M059J (cell line): ENCODE data around the gene RNF144A. TPM values are rescaled to one million over a fixed set of nuclear protein-coding genes. Genes with fewer than 3 reads are reported as not detected.
A peak's percentile ranks its signal among the peaks of the same experiment; 100 is the strongest.

Source experiments
- DNase-seq: peaks from one replicate; pipeline ENCODE4 v3.0.0-alpha.2; 2012; ENCODE audit warnings: low read depth
- total RNA-seq: library from RNA; depleted of rRNA; stranded (reverse); fragments of >200 nt; shearing (Covaris generic); gene quantifications from 2 replicates; pipeline ENCODE4 v1.2.3, GENCODE V29; 2014

RNF144A gene
- total RNA-seq, 1 experiment from 2014 or later, result 3.5 TPM

DNA sequence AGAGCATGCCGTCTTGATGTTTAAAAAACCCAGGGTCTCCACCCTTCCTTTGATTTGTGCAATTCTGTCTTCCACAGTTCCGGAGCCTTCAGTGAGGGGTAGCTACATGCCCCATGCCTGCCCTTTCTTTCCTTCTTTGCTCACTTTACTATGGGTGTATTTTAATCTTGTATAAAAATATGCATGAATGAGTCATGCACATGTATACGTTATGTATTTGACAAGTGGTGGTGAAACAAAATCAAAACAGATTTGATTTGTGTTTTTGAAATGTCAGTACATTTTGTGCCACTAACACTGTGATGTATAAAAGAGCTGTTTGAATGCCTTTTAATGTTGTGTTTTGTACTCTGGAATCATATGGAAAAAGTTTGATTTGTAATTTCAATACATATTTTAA is 126.5 kb downstream of the RNF144A start:
- no peak for DNase-seq

DNA sequence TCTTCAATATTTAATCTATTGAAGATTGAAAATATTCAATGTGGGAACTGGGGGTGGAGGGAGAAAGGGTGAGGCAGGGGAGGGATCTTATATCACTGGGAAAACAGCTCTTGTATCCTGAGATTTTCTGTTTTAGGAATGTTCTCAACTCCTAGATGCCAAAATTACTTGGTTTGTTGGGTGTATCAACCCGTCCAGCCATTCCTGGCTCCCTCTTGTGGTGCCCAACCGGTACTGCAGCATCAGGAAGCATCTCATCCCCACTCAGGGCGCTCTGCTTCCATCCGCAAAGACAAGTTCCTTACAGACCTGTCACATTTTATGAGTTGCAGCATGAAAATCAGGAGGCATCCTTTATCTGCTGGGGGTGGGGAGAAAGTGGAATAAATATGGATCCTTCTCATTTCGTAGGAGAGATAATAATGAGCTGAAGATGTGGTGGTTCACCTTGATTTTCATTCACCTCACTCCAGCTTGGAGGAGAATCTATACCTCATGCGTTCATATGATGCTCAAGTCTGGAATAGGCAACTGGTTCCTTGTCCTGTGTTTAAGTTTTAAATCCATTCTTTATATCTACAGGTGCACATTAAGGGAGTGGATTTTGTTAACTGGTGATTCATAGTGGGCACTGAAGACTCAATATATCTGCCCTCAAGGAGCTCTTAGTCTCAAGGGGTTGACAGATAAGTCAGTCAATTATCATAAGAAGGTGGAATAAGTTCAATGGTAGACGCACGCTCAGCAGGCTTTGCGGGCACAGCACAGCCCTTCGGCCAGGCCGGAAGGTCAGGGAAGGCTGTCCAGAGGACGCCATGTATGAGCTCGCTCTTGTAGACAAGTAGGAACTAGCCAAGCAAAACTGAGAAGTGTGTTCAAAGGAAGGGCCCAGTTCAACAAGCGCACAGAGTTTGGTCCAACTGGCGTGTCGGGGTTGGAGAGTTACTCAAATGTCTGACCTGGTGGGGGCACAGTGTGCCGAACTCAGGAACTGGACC is 127.3 kb downstream of the RNF144A start:
- peak; percentile 42 for DNase-seq

DNA sequence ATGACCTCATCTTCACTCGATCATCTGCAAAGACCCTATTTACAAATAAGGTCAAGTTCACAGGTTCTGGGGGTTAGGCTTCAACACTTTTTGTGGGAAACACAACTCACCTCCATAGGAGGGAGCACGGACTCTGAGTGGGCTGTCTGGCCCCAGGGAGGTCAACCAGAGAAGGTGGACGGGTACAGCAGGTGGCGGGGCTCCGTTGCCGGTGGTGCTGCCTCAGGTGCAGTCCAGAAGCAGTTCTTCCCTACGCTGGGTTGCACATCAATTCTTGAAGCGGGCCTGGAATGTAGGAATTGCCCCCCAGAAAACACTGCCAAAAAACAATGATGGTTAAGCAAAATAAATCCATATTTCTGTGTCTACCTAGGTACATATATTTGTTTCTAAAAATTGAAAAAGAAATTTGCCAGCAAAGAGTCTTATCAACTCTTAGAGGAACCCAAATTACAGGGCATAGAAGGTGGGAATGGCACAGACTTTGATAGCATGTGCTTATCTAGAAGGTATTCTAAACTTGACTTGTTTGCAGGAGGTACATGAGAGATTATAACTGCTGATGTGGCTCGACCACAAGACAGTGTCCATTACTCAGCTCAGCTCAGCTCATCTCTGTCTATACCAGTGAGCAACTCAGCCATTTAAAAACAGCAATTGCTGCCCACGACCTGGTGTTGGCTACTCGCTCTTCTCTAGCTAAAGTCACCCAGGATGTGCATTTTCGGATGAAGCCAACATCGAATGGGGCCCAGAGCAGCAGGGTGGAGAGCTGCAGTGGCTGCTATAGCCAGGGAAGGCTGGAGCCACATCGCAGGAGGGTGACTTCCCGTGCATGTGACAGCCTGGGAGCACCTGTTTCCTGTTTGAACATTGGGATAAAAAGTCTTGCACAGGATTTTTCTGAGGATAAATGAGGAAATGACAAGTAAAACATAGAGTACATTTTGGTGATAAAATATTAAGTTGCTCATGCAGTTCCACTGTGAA is 128.7 kb downstream of the RNF144A start:
- DNase-seq, result no peak

DNA sequence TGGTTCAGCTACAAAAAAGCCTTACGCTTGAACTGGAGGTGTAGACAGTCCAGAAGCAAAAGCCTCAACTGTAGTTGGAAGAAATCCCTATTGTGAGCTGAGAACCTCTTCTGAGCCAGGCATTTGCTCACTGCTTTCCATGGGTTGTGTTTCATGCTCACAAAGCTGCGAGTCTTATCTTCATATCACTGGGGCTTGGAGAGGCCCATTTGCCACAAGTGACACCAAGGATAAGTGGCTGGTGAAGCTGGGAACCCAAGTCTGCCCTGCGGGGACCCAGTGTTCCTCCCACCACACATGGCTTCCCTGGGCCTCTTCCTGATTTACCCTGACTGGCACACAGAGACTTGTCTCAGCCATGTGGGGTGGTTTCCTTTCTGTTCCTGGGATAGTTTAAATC is 130.4 kb downstream of the RNF144A start:
- no peak for DNase-seq

DNA sequence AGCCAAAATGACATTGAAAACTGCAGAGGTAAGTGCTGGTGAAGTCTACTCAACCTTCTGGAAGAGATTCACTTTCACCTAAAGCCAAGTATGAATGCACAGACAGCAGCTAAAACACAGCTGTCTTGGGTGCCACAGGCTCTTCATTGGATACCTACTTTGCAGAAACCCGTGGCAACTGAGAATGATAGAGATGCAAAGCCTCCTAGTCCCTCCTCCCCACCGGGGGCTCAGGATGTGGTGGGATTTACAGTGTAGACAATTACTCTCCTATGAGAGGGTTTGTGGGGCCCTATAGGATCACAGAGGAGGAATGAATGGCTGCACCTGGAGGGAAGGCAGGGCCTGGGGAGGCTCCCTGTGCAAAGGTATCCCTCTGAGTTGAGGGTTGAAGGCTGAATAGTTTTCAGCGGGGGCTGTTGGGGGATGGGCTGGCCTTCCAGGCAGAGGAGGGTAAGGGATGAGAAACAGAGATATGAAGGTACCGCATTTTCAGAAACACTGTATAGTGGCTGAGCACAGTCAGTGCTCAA is 131.6 kb downstream of the RNF144A start:
- DNase-seq, result no peak

DNA sequence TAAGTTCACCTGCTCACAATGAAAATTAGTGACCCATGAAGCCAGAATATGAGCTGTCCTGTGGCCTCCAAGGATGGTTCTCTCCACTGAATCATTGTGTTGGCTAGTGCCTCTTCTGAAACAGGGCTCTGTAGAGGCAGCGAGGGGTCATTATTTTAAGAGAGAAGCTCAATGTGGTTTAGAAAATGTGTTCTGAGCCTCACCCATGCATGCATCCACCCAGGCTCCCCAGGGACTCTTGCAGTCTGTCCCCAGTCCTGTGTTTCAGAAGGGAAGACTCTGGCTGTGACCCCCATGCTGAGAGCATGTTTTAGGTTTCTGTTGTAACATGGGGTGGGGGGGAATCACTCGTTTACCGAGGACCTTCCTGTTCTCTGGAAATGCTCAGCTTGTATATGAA is 135.2 kb downstream of the RNF144A start:
- no peak for DNase-seq

DNA sequence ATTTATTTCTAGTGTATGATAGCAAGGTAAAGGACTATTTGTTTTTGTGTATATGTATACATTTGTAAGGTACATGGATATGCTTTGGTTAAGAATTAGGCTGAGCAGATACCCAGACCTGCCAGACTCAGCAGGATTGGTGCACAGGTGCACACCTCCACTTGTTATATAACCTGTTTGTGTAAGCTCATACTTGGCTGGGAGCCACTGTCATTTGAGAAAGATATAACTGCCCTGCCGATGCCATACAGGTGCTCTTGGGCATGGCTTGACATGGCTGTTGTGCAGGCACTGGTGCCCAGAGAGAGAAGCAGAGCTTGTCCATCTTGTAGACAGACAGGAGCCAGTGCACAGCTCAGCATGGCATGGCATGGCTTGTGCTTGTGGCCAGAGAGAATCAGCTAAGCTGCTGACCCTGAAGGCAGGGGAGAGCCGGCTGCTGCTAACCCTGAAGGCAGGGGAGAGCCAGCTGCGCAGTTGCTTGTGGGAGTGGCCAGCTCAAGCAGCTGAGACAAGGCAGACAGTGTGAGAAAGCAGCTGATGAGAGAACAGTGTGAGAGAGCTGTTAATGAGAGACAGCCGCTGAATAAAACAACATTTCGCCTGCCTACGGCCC is 136.5 kb downstream of the RNF144A start:
- no peak for DNase-seq

DNA sequence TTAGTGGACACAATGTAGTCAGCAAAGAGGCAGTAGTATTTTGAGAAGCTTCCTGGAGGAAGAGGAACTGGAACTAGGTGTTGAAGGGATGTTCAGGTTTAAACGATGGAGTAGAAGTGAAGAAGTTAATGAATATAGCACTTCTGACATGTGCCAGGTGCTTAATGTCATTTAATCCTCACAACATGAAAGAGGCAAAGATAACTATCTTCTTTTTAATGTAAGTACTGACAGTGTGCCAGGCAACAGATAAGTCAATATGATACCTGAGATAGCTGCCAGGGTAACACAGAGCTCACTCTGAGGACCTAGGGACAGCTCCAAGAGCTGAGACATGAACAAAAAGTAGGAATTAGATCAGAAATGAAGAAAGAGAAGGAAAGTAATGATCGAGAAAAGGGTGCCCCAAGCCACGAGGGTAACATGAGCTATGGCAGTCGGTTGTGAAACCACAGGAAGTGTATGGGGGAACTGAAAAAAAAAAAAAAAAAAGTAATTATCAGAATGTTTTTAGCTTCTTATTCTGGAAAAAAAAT is 140.7 kb downstream of the RNF144A start:
- DNase-seq, result no peak

DNA sequence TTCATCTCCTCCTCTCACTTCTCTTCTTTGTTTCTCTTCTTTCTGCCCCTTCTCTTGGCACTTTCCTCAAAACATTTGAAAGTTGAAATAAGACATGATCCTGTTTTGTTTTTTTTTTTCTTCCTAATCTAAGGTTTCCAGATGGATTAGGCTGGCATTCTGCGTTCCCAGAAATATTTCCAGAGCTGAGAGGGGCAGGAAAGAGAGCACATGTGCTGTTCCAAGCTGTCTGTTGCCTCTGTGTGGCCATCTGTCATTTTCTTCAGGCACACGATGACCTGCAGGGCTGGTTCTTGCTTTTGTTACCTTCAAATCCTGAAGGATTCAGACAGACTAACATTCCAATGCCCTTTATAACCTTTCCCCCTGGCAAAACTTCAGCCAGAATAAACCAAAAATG is 142.9 kb downstream of the RNF144A start:
- no peak for DNase-seq

DNA sequence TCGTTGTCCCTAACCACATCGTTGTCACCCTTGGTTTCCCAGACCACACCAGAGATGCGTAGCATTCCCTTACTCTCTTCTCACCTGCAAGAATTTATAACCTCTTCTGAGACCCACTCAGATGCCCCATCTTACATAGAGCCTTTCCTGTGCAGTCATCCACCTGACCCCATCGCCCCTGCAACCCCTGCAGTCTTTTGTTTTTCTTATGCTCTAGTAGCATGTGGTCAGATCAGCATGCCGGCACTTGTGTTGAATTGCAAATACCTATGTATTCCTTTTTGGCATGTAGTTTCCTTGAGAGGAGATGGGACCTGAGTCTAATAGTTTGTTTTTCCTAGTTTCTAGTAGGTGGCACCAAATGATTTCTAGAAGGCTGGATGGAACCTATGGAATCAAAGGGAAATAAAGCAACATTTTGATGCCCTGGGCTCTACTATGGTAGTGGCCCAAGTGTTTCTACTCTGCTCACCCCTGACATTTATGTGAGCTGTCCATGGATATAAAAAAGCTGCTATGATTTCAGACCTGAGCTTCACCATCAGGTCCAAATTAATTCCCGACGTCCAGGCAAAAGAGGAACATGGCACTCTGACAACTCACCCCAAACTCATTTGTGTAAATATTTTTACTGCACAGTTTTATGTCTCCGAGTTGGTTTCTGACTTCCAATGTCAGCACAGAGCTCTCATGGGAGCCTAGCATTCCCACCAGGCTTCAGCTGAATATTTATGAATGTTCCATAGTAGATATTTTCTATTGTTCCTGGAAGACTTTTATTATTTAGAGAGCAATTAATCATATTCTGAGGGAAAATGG is 143.6 kb downstream of the RNF144A start:
- DNase-seq, result no peak

DNA sequence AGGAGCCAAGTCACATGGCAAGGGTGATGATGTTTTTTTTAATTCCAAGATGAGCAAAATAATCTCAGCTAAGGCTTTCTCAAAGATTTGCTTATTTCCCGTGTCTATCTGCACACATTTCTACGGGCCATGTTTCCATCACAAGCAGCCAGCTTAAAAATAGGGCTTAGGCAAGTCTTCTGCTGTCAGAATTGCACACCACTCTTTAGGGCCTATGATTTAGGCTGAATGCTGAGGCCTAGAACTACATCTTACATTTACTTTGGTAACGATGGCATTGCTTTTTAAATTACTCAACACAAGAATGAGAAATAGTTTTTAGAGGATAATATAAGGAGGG is 144.2 kb downstream of the RNF144A start:
- DNase-seq, result no peak

DNA sequence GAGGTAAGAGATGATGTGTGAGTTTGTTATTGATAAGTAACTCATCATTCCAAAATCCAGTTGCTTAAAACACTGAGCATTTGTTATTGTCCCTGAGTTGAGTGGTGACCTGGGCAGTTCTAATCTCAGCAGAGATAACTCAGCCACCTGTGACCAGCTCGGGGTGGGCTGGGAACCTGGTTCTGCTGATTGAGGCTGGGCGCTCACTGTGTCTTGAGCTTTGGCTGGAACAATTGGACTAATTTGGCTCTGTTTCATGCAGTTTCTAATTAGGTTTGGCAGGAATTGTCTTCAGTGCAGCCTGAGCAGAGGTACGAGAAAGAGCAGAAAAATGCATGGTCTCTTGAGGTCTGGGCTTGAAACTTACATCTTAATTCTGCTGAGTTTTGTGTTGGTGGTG is 144.7 kb downstream of the RNF144A start:
- DNase-seq, result no peak

DNA sequence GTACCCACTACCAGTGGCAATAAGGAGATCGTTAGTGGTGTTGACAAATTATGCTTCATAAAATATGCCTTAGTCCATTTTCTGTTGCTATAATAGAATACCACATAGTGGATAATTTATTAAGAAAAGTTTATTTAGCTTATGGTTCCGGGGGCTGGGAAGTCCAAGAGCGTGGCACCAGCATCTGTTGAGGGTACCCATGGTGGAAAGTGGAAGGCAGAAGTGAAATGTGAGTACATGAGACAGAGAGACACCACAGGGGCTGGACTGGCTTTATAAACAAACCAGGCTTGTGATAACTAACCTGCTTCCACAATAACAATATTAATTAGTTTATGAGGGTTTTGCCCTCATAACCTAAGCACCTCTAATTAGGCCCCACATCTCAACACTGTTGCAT is 146.6 kb downstream of the RNF144A start:
- no peak for DNase-seq

DNA sequence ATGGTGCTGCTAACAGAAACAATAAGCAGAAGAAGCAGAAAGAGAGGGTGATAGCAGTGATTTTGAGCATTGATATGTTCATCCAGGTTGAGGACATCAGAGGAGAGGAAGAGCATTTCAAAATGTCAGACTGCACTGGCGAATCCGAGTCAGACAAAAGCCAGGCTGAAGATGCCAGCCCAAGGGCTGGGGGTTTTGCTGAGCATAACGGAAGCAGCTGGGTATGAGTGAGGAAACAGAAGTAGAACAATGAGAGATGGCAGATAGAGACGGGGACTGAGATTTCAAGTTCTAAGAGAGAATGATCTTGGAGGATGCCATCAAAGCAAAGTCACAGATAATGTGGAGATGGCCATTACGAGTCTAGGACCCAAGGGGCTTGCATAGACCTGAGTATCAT is 151.2 kb downstream of the RNF144A start:
- no peak for DNase-seq

DNA sequence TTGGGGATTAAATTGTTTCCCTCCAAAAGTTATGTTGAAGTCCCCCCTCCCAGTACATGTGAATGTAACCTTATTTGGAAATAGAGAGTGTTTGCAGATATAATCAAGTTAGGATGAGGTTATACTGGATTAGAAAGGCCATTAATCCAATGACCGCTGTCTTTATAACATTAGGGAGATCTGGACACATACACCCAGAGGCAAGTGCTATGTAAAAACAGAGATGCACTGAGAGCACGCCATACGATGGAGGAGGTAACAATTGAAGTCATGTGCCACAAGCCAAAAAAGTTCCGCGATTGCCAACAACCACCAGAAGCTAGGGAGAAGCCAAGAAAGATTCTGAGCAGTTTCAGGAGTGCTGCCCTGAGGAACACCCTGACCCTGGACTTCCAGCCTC is 153.3 kb downstream of the RNF144A start:
- DNase-seq, result no peak

DNA sequence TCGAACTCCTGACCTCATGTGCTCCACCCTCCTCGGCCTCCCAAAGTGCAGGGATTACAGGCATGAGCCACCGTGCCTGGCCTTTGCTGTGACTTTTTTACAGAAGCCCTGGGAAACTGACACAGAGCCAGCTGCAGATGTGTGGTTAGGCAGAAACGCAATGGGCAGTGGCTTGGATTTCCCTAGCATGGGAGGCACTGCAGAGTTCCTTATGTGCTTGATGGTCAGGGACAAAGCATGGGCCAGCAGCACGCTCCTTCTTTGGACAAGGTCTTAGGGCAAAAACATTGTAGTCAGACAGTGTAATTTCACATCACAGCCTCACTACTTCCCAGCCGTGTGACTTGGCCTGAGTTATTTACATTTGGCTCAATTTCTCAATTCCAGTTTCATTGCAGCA is 153.9 kb downstream of the RNF144A start:
- DNase-seq, result no peak

DNA sequence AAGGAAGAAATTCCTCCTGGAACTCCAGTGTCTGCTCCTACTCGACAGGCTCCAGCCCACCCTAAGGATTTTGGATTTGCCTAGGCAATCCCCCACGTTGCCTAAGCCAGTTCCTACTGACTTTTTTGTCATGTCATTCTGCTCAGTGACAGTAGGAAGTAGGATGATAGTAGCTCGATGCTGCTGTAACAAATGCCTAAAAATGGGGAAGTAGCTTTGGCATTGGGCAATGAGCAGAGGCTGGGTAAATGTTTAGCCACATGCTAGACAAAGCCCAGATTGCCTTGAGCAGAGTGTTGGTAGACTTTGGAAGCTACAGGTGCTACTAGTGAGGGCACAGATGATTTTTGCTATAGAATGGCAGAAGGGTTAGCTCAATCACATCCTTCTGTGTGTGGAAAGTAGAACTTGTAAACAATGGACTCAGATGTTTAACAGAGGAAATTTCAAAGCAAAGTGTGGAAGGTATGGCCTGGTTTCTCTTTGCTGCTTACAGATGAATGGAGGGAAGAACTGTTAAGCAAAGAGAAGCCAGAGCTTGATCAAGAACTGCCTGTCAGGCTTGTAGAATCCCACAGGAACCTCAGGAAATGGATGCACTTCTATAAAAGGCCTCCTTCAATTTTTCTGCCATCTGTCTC is 154.8 kb downstream of the RNF144A start:
- DNase-seq, result no peak

DNA sequence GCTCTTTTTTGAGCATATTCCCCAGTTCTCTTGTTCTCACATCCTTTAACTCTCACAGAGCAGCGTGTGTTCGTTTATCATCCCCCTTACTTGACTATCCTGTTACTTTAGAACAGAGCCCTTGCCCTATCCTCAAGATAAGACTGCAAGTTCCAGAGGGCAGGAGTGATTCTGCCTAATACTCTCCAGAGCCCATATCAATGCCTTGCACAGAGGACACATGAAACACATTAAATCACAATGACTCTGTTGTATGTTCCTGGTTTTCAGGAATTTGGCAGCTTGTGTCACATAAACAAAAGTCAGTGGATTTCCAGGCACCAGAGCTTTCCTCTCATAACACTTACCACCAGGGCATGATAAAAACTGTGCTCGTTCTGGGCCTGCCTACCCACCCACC is 156.7 kb downstream of the RNF144A start:
- DNase-seq, result no peak

DNA sequence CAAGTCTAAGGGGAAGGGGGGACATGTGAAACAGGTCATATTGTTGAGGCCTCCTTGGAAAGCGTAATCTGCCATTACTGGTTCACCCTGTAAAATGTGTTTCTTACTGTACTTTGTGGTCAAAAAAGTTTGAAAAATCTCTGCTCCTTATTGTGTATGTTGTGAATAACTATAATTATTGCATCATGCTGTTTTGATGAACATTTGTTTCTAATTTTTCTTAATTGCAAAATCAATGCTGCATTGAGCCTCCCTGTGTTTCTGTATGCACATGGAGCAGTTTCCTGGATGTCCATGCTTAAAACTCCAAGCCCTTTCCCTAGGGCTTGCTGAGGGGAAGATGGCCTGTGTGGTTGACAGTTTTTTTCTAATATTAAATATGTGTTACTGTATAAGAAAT is 158.6 kb downstream of the RNF144A start:
- no peak for DNase-seq

DNA sequence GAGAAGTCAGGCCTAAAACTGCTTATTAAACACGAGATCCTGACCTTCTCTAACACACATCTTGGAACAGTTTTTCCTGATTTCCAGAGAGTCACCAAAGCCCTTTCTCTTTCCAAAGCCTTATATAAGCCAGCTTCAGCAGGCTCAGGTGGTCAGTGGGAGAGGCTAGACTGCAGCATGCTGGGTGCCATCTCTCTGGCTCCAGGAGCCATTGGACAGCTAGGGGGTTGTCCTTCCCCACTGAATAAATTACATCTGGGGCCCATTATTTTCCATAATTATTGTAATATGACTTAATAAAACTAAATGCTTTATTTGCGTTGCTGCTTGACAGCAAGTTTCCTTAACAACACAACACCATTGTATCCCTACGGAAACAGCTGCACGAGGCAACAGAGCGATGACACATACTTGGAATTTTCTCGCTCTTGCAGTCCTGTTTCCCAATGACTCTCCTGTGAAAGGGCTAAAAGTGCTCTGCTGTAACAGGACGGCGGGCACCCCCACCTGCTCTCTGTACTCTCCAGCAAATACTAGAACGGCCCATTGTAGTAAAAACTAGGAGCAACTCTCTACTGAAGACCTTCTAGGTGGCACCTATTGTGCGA is 160.6 kb downstream of the RNF144A start:
- peak; percentile 2 for DNase-seq
